HS-5 (cell line): Measurements from ENCODE around the gene ZNF205.

Experiments used
- DNase-seq: peaks from one replicate; pipeline ENCODE4 v3.0.0-alpha.2; 2012; ENCODE audit warnings: low read depth

ZNF205 gene

DNA sequence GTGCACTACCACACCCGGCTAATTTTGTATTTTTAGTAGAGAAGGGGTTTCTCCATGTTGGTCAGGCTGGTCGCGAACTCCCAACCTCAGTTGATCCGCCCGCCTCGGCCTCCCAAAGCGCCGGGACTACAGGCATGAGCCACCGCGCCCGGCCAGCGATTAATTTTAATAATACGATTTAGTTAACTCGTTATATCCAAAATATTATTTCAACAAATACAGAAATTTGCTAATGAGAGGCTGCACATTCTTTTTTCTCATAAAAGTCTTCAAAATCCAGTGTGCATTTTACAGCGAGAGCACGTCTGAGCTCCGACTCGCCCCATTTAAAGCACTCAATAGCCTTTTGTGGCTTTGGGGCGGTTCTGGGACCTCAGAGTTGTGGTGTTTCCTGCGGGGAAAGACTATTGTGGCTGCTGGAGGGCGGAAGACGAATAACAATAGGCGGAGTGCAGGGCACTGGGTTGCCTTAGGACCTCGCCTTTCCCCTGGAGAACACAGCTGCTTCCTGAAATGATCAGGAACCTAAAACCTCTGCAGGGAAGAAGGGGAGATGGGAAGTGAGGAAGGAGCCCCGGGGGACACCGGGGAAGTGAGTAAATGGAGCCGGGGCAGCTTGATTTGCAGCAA, 10.4 kb upstream of the ZNF205 start:
- no peak for DNase-seq

DNA sequence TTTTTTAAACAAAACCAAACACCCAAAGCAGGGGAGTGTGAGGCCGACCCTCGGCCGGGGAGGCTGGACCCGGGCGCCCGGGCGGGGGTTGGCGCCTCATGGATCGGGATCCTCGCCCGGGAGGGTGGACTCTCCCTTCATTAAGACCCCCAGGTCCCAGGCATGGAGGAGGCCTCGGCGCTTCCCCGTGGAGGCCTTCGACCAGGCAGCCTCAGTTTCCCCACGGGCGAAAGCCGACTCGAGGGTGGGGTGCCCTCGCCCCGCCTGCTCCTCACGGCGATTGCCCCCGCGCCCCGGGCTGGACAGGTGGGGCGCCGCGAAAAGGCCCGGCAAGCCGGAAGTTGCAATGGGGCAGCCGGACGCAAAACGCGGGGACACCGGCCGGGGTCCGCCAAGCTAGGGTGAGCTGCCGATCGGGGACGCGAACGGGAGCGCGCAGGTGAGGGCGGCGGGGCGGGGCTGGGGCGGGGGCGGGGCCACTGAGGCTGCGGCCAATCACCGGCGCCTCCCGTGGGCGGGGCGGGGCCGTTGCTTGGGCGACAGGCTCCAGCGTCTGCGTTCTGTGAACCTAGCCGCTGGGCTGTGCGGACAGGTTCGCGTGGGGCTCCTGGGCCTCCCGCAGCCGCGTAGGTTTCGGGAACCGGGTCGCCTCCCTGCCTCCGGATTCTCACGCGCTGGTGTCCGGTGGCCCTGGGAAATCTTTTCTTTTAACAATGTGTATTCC, 6.0 kb upstream of the ZNF205 start:
- no peak for DNase-seq

DNA sequence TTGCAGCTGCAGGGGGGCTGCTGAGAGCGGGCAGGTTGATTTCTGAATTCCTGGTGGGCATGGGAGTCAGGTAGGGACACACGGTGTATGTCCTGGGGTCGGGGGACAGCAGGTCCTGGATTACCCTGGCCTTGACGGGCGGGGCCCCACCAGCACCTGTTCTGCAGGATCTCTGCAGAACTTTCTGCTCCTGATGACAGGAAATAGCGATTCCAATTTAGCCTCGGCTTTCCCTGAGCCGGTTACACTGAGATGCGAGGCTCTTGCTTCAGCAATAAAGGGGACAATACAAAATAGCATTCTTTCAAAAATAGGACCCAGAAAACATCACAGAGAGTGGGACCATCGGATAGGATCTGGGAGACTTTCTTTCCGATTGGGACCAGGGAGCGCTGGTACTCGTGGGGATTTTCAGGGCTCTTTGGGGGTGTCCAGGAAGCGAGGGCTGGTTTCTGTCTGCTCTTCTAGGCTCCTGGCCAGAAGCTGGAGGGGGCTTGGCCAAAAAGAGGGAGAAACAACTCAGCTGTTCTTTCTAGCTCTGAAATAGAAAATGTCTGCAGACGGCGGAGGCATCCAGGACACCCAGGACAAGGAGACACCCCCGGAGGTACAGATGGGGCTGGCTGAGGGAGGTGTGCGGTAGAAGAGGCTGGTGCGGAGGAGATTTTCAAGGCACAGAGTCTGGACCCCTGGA, 642 bp downstream of the ZNF205 start:
- DNase-seq, result no peak

DNA sequence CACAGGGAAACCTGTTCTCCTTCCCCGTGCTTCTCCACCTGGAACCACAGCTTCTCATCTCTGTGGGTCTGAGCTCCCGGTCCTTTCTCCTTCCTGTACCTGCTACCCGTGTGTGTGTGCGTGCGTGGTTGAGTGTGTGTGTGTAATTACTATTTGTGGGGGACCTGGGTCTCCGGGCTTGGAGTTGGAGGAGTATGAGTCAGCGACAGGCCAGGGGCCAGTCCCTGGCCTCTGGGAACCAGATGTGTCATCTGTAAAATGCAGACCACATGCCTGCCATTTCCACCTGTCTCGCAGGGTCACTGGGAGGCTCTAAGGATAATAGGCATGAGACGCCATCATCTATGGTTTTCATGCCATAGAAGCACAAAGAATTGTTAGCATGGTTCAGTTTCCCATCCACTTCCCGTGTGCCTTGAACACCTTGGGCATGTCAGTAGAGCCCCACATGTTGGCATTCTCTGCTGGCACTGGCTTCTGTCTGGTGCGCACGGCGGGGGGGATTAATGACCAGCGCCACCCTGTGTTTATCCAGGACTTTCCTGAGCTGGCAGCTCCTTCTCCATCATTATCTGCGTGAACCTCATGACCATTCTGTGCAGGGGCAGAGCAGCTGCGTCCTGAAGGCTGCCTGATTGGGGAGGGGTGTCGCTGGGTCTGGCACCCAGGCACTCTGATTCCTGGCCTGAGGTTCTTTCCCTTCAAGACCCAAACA, 1.5 kb downstream of the ZNF205 start:
- no peak for DNase-seq

DNA sequence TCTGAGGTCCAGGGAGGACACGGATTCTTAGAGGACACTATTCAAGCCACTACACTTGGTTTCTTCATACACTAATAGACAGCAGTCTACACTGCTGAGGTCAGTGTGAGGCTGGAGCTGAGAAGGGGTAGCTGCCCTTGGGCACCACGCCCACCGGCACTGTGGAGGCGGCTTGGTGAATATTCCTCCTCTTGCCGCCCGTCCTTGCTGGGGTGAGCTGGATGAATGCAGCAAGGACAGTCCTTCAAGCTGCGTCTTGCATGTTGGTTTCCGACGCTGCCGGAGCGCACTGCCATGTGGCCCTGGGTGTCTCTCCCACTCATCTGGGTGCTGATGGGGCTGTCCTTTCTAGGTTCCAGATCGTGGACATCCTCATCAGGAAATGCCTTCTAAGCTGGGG, 2.6 kb downstream of the ZNF205 start:
- DNase-seq, result no peak

DNA sequence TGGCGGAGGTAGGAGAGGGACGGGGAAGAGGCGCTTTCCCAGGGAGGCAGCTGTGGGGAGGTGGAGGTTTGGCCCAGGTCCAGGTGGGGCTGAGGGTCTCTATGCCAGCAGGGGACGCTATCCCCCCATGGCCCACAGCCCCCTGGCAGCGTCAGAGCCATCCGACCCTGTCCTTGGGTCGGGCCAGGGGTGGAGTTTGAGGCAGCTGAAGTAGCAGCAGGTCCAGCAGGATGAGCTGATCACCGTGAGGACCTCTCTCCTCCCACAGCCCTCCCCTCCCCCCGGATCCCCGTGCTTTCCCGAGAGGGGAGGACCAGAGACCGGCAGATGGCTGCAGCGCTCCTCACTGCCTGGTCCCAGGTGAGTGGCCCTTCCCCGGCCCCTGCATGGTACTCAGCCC, 3.2 kb downstream of the ZNF205 start:
- no peak for DNase-seq

DNA sequence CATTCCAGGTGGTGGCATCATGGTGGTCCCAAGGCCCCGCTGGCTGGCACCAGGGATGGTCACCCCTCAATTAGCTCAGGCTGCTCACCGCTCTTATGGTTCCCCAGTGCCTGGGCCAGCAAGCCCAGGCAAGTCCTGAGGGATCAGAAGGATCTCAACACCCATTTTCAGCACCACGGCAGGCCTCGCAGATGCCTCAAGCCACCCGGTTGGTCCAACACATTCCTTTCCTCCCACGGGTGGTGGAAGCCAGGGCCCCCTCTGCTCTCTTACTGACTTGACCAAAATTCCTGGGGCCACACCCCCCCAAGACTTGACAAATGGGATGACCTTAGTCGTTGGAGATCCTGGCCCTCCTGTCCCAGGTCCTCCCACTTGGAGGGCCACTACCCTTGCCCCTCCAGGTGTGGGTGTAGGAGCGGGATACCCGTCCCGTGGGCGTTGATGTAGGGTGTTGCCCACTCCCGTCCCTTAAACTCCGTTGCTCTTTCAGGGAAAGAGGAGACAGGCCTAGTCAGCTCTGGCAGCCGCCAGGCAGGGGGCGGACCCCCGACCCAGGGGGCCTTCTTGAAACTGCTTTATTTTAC, 5.9 kb downstream of the ZNF205 start:
- DNase-seq, result no peak

DNA sequence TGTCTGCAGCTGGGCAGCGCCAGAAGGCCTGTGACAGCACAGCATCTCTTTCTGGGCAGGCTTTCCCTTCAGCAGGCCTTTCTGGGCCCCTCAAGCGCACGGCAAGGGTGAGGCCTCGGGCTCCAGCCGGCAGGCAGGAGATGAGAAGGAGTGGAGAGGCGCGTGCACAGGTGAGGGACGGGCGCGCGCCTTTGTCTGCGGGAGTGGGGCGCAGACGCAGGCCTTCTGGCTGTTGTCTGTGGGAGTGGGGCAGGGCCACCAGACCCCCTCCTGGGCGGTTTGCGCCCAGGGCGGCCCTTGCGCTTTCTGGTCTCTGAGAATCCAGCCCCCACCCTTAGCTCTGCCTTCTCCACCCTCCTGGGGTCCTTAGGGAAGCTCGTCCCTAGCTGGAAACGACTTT, 6.5 kb downstream of the ZNF205 start:
- DNase-seq, result no peak

DNA sequence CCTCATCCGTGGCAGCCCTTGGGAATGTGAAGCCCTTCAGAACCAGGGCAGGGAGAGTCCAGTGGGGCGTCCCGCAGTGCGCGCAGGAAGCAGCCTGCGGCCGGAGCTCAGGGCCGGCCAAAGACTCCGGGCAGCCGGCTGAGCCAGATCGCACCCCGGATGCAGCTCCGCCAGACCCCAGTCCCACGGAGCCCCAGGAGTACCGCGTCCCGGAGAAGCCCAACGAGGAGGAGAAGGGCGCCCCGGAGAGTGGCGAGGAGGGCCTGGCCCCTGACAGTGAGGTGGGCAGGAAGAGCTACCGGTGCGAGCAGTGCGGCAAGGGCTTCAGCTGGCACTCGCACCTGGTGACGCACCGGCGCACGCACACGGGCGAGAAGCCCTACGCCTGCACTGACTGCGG, 6.9 kb downstream of the ZNF205 start:
- DNase-seq, result no peak

DNA sequence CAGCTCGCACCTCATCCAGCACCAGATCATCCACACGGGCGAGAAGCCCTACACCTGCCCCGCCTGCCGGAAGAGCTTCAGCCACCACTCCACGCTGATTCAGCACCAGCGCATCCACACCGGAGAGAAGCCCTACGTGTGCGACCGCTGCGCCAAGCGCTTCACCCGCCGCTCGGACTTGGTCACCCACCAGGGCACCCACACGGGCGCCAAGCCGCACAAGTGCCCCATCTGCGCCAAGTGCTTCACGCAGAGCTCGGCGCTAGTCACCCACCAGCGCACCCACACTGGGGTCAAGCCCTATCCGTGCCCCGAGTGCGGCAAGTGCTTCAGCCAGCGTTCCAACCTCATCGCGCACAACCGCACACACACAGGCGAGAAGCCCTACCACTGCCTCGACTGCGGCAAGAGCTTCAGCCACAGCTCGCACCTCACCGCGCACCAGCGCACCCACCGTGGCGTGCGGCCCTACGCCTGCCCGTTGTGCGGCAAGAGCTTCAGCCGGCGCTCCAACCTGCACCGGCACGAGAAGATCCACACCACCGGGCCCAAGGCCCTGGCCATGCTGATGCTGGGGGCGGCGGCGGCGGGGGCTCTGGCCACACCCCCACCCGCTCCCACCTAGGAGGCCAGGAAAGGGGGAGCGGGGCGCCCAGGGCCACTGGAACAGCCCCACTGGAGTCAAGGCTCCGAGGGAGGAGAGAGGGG, 7.5 kb downstream of the ZNF205 start:
- DNase-seq, result no peak

DNA sequence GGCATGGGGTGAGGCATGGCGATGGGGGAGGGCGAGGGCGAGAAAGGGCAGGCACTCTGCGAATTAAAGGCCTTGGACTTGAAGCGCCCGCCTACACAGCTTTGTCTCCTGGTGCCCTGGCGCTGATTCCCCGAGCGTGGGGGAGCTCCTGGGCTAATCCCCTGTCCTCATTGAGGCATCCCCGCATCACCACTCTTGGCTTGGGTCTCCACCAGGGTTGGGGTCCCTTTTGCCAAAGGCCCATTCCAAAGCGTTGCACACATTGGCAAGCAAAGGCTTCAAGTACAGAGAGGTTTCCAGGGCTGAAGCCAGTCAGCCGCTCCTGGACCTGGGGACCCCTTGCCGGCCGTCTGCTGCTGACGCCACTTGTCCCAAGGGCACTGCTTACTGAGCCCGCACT, 8.0 kb downstream of the ZNF205 start:
- no peak for DNase-seq

DNA sequence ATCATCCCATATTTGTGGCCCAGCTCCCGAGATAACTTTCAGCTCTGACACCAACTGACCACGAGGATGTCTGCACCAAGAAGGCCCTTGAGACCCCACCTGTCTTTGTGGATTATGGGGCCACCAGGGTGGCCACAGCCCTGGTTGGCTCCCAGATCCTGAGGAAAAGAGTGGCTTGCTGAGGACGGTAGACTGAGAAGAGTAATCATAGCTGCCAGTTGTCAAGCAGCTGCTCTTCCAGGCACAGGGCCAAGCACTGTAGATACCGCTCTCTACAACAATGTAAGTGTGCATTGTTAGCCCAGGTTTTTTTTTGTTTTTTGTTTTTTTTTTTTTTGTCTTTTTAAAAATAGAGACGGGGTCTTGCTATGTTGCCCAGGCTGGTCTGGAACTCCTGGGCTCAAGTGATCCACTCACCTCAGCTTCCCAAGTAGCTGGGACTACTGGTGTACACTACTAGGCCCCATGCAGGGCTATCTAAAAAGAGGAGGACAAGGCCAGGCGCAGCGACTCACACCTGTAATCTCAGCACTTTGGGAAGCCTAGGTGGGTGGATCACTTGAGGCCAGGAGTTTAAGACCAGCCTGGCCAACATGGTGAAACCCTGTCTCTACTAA, 9.6 kb downstream of the ZNF205 start:
- DNase-seq, result no peak

DNA sequence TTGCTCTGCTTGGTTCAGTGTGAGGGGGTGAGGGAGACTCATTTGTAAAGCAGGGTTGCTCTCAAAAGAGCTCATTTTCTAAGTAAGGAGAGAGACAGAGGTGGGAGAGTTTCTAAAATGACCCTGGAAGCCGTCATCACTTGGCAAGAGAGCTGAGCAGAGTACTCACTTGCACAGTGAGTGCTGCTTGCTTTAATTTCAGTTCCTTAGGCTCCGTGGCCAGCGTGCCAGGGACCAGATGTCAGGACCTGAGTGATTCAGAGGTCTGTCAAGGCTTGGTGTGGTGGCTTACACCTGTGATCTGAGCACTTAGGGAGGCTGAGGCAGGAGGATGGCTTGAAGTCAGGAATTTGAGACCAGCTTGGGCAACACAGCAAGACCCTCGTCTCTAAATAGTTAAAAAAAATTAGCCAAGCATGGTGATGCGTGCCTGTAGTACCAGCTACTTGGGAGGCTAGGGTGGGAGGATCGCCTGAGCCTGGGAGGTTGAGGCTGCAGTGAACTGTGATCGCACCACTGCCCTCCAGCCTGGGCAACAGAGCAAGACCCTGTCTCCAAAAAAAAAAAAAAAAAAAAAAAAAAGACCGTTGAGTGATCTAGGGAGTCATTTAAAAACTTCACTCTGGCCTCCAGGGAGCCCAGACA, 10.7 kb downstream of the ZNF205 start:
- DNase-seq, result no peak

DNA sequence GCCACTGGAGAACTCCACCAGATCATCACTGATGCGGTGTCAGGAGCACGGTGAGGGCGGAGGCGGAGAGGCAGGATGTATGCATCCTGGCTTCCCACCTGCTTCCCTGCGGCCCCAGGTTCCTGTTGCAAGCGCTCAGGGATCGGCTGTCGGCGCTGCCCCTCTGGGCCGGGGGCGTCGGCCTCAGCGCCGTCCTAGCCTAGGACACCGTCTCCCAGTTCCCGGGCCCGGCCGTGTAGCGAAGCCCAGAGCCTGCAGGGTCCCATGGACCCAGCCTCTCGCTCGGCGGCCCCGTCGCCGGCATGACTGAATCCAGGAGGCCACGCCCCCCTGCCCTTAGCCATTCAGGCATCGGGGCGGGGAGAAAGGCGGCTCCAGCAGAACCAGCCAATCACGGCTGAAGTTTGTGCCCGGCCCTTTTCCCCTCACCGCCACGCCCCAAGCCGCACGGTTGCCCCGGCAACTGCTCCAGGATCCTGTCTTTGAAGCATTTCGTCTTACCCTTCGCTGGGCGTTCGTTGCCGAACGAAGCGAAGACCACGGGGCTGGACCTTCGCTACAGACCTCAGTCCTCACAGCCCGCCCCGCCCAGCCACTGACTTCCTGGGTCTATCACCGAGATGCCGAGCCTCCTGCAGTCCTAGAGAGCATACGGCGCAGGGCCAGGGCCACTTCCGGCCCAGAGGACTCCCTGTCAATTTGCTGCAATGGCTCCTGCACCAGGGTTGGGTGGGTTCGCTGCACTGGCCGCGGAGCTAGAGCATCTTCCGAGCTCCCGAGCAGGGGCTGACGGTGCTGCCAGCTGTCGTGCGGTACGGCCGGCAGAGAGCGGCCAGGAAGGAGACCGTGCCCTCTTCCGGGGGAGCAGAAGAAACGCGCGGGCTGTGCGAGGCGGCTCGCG, 11.8 kb downstream of the ZNF205 start:
- peak; percentile 78 for DNase-seq

DNA sequence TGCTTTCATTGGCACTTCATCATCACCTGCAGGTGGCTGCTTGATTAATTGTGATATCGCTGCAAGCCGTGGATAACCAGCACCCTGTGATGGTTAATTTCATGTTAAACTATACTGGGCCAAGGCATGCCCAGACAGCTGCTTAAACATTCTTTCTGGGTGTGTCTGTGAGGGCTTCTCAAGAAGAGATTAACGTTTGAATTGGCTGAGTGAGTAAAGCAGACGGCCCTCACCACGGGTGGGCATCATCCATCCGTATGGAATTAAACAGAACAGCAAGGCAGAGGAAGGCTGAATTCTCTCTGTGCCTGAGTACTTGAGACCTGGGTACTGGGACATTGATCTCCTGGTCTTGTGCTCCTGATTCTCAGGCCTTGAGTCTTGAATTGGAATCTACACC, 15.4 kb downstream of the ZNF205 start:
- DNase-seq, result no peak

DNA sequence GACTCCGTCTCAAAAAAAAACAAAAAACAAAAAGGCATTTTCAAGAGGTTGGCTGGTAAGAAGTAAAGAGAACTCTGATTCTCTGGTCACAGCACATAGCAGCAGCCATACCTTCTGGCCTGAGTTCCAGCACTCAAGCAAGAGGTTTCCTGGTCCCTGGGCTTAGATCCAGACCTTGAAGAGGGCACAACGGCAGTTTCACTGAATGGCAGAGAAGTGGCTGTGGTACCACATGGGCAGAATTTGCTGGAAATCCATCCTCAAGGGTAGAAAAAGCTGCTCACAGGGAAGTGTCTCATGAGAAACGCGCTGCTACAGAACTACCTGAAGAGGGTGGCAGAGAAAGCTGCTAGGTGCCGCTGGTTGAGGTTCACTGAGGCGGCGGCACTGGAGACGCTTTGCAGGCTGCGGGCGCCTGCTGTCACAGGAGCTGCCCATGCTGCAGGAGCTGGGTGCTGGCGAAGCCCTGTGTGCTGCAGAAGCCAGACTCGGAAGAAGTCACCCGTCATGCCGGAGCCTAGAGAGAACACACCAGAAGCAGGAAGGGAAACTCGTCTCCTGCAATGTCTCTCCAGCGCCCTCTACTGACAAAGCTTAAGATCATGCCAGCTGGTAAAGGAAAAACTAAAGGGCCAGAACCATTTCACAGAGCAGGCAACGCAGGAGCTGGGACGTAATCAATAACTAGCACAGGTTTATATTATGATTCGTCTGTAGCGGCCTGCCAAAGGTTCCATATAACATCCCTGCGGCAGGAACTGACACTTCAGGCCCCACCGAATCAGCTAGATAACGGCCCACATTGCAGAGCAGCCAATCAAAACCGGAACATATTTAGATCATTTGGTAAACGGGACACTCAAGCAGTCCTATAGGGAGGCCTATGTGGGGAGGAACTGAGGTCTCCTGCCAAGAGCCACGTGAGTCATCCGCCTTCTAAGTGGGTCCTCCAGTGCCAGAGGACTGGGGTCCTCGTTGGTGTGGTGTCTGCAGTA, 17.0 kb downstream of the ZNF205 start:
- no peak for DNase-seq

DNA sequence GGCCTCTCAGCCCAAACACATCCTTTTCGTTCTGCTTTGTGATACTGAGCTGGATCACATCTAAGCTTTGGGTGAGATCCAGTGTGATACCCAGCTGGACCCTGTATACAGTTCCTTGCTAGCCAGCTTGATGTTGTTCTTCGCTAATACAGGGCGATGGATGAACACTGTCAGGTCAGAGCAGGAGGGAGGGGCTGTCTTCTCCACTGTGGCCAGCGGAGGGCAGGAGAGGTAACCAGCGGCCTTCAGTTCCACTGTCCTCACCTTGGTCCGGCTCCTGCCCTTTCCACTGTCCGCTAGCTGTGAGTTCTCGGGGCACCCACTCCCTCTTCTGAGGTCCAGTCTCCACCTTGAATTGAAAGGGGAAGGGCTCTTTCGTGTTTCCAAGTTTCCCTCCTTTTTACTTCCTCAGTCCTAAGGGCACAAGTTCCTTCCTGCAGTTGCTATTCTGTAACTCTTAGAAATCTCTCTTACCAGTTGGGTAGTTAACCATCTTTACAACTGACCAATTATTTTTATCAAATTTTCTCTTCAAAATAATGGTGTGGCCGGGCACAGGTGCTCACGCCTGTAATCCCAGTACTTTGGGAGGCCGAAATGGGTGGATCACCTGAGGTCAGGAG, 19.5 kb downstream of the ZNF205 start:
- DNase-seq, result no peak

DNA sequence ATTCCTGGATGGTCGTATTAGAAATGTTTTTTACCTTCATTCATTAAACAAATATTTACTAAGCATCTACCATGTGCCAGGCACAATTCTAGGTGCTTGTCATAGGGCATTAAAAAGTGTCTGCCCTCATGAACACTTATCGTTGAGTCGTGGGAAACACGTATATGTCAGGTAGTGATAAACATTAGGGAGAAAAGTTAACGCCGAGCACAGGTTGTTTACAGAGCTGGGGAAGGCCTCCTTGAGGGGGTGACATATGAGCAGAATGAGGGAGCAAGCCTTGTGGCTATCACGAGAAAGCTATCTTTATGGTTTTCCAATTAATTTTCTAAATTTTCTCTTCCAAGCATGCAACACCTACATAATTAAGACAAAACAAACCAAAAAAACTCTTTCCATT, 21.5 kb downstream of the ZNF205 start:
- no peak for DNase-seq
